Cerebellar cortex (tissue), 1 donor: ENCODE data around the gene CD164L2.
A peak's percentile ranks its signal among the peaks of the same experiment; 100 is the strongest.

Source experiments
- DNase-seq: peaks from one replicate; pipeline ENCODE4 v3.0.0-alpha.2; 2015; ENCODE audit warnings: low spot score

Gene CD164L2

GRCh38 chr1:27346991-27347624 lies 36.0 kb downstream of the CD164L2 start:
- no peak for DNase-seq

- DNase-seq = no peak
These were observed 36.8 kb downstream of the CD164L2 start for GRCh38 chr1:27346357-27346756.

- no peak for DNase-seq
These were observed 37.9 kb downstream of the CD164L2 start for GRCh38 chr1:27345272-27345671.

- peak; percentile 39 for DNase-seq
These were observed 39.5 kb downstream of the CD164L2 start for GRCh38 chr1:27343639-27344025.

GRCh38 chr1:27342778-27343638 lies 40.1 kb downstream of the CD164L2 start:
- DNase-seq = peak; percentile 75

- DNase-seq = peak; percentile 44
These were observed 40.7 kb downstream of the CD164L2 start for GRCh38 chr1:27342391-27342777.

- DNase-seq = peak; percentile 81
These were observed 41.4 kb downstream of the CD164L2 start, which contains the start of gene SYTL1 for GRCh38 chr1:27341525-27342252. Gene SYTL1 (plus strand): TSS chr1:27342022. CDS start chr1:27345335, 3,313 bp downstream.

GRCh38 chr1:27339213-27339612 lies 43.9 kb downstream of the CD164L2 start:
- no peak for DNase-seq

- no peak for DNase-seq
These were observed 44.4 kb downstream of the CD164L2 start for GRCh38 chr1:27338751-27339150.

- DNase-seq = no peak
These were observed 46.4 kb downstream of the CD164L2 start for GRCh38 chr1:27336756-27337155.

GRCh38 chr1:27335506-27336422 lies 47.4 kb downstream of the CD164L2 start:
- no peak for DNase-seq

GRCh38 chr1:27333717-27334279 lies 49.3 kb downstream of the CD164L2 start:
- no peak for DNase-seq

- peak; percentile 70 for DNase-seq
These were observed 50.4 kb downstream of the CD164L2 start for GRCh38 chr1:27332536-27333281.

- no peak for DNase-seq
These were observed 51.2 kb downstream of the CD164L2 start for GRCh38 chr1:27331922-27332321.

- DNase-seq = no peak
These were observed 51.7 kb downstream of the CD164L2 start for GRCh38 chr1:27331426-27331825.

- no peak for DNase-seq
These were observed 52.3 kb downstream of the CD164L2 start for GRCh38 chr1:27330786-27331185.
